ENCODE results near the gene SLC8A3. TPM values are rescaled to one million over a fixed set of nuclear protein-coding genes. Genes with fewer than 3 reads are reported as not detected.

SLC8A3 gene
- total RNA-seq, 4 donors from 2014 or later: 0.09 to 1.7 (median 0.23) TPM; not detected in 1

- no peak for DNase-seq
Observed at GRCh38 chr14:70186900-70187451, 1.8 kb downstream of the SLC8A3 start.

GRCh38 chr14:70183991-70184390 lies 4.8 kb downstream of the SLC8A3 start:
- H3K27me3 ChIP-seq: peaks cover 1 to 60% (median 9%) of the 10 kb centered on the region in 4 donors
- no peaks in the 10 kb centered on the region for H3K36me3 ChIP-seq
- WGBS, 2 donors: 76 to 80% methylated on average over 6 of the region's 6 CpGs
- no peaks in the 10 kb centered on the region for H3K9me3 ChIP-seq
- H3K27ac ChIP-seq: no peak overlapping the region
- intact Hi-C loops (cut with DNase I): no loop called here
- no peak for TF ChIP-seq POLR2A (IDR thresholded peaks at IDR 0.05)
- TF ChIP-seq CTCF (IDR thresholded peaks at IDR 0.05): no peak
- no peak for DNase-seq
- H3K4me3 ChIP-seq: no peak overlapping the region
- peaks cover 13 to 25% (median 17%) of the 10 kb centered on the region in 3 donors for H3K4me1 ChIP-seq

More at GRCh38 chr14:70186900-70187451, 1.8 kb downstream of the SLC8A3 start:
- Histone ChIP-seq H3K36me3 (no peaks in the 10 kb centered on the region), H3K27ac (no peak overlapping the region), H3K4me1 (peaks cover 17 to 31% (median 17%) of the 10 kb centered on the region in 3 donors), H3K27me3 (peaks cover 8 to 87% (median 10%) of the 10 kb centered on the region in 4 donors), H3K9me3 (no peaks in the 10 kb centered on the region), H3K4me3 (peak overlapping the region in 3 of 4 donors; percentile 41 to 62 (median 53))
- no peak for TF ChIP-seq POLR2A (IDR thresholded peaks at IDR 0.05)
- TF ChIP-seq CTCF (IDR thresholded peaks at IDR 0.05): no peak
- WGBS, 2 donors: 10 to 12% methylated on average over 20 to 24 of the region's 26 CpGs
- intact Hi-C loops (cut with DNase I): no loop called here

- Histone ChIP-seq H3K9me3 (no peaks in the 10 kb centered on the region), H3K27ac (no peak overlapping the region), H3K27me3 (peaks cover 0 to 33% (median 0%) of the 10 kb centered on the region in 4 donors), H3K4me1 (no peaks in the 10 kb centered on the region), H3K36me3 (no peaks in the 10 kb centered on the region), H3K4me3 (no peak overlapping the region)
- no peak for TF ChIP-seq POLR2A (IDR thresholded peaks at IDR 0.05)
- TF ChIP-seq CTCF (IDR thresholded peaks at IDR 0.05): no peak
- DNase-seq: no peak
- WGBS, 2 donors: 40 to 46% methylated on average over 1 of the region's 1 CpG
- intact Hi-C loops (cut with DNase I): no loop called here
Observed at GRCh38 chr14:70181276-70181675, 7.5 kb downstream of the SLC8A3 start.

GRCh38 chr14:70180718-70181117 lies 8.0 kb downstream of the SLC8A3 start:
- no peak for DNase-seq
- no peaks in the 10 kb centered on the region for H3K4me1 ChIP-seq
- intact Hi-C loops (cut with DNase I): no loop called here
- H3K9me3 ChIP-seq: no peaks in the 10 kb centered on the region
- H3K36me3 ChIP-seq: no peaks in the 10 kb centered on the region
- peaks cover 0 to 27% (median 0%) of the 10 kb centered on the region in 4 donors for H3K27me3 ChIP-seq
- no peak overlapping the region for H3K4me3 ChIP-seq
- H3K27ac ChIP-seq: no peak overlapping the region
- 40 to 100% methylated on average over 1 of the region's 1 CpG for WGBS, 2 donors
- TF ChIP-seq POLR2A (IDR thresholded peaks at IDR 0.05) (no peak), CTCF (IDR thresholded peaks at IDR 0.05) (no peak)

GRCh38 chr14:70177081-70177800 lies 11.5 kb downstream of the SLC8A3 start:
- H3K36me3 ChIP-seq: no peaks in the 10 kb centered on the region
- intact Hi-C loops (cut with DNase I): no loop called here
- H3K4me3 ChIP-seq: no peak overlapping the region
- H3K9me3 ChIP-seq: no peaks in the 10 kb centered on the region
- peaks cover 0 to 5% (median 0%) of the 10 kb centered on the region in 4 donors for H3K27me3 ChIP-seq
- H3K27ac ChIP-seq: no peak overlapping the region
- DNase-seq: no peak
- 59% methylated on average over 3 of the region's 3 CpGs for WGBS, 2 donors
- TF ChIP-seq CTCF (IDR thresholded peaks at IDR 0.05) (no peak), POLR2A (IDR thresholded peaks at IDR 0.05) (no peak)
- H3K4me1 ChIP-seq: no peaks in the 10 kb centered on the region
